Activated T-cell treated with anti-CD3 and anti-CD28 coated beads for 48 hours (primary cell): Measurements from ENCODE around the gene MON1B.

Source experiments
- DNase-seq: peaks from one replicate; pipeline ENCODE4 v3.0.0-alpha.2; 2020; ENCODE audit warnings: low read depth

Gene MON1B

GRCh38 chr16:77250400-77250799, 59.4 kb downstream of the MON1B start:
- DNase-seq, result no peak
